IPS-15b (cell line): ENCODE data around the gene ANAPC1.
"Not testable (repeated sequence)": the region's sequence is repeated elsewhere in the genome, so short reads cannot be mapped to it uniquely, and the experiment has no call there.

Experiments used
- H3K27me3 ChIP-seq: one replicate; pipeline ENCODE4 v1.6.1; 2013; ENCODE audit warnings: low read length; ENCODE audit not compliant: control insufficient read depth, insufficient read depth
- H3K36me3 ChIP-seq: one replicate; pipeline ENCODE4 v1.6.1; 2013; ENCODE audit warnings: low read length; ENCODE audit not compliant: control insufficient read depth, insufficient read depth
- H3K4me1 ChIP-seq: one replicate; pipeline ENCODE4 v1.6.1; 2013; ENCODE audit warnings: mild to moderate bottlenecking, low read length; ENCODE audit not compliant: control insufficient read depth, insufficient read depth
- H3K4me3 ChIP-seq: one replicate; pipeline ENCODE4 v1.5.1; 2013; ENCODE audit warnings: low read depth, low read length
- H3K9ac ChIP-seq: one replicate; pipeline ENCODE4 v1.6.1; 2013; ENCODE audit warnings: low read depth, mild to moderate bottlenecking, low read length
- H3K9me3 ChIP-seq: one replicate; pipeline ENCODE4 v1.6.1; 2013; ENCODE audit warnings: mild to moderate bottlenecking, low read length; ENCODE audit not compliant: control insufficient read depth, insufficient read depth

Gene ANAPC1

DNA sequence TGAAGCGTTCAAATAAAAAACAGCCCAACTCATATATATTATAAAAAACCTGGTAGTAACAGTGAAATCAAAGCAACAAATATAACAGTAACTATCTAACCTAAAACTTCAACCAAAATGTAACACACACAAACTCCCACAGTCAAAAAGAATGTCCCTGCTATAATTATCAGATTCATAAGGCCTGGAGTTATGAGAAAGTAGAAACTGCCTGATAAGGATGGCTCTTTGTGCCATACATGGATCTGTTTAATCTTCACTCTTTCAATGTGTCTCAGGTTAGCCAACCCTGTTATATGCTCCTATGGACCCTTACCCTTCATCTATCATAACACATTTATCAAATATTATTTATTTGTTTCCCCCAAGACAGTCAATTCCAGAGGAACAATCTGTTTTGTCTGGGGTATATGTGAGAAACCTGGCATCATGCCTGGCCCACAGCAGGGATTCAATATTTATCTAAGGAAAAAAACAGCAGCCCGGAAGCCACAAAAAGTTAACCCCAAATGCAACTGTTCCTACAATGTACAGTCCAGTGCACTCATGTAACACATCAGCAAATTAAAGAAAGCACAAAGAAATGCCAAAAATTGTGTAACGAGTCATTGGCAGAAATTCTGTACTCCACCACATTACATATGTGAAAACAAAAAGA is 44.2 kb downstream of the ANAPC1 start:
- not testable (repeated sequence) for H3K36me3 ChIP-seq, H3K27me3 ChIP-seq, H3K9me3 ChIP-seq, H3K4me1 ChIP-seq, H3K9ac ChIP-seq, H3K4me3 ChIP-seq

- H3K4me1 ChIP-seq, H3K4me3 ChIP-seq, H3K36me3 ChIP-seq, H3K9me3 ChIP-seq, H3K27me3 ChIP-seq, H3K9ac ChIP-seq: not testable (repeated sequence)
These were observed 45.0 kb downstream of the ANAPC1 start for GRCh38 chr2:111838992-111839391.

DNA sequence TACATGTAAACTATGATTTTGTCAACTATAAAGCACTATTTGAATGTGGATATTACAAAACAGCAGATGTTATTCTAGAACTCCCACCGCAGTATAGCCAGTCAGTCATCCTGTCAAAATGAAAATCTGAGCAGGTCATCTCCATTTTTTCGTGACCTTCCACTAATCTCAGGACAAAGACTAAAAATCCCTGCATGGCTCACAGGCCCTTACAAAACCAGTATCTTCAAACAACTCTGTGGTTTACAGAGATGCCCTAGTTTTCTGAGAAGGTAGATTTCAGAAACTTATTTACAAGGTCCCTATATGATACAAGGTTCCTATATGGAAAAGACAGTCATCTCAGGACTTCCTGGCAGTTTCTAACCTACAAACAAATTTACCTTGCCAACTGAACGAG is 49.8 kb downstream of the ANAPC1 start:
- H3K4me3 ChIP-seq, H3K27me3 ChIP-seq, H3K9ac ChIP-seq, H3K9me3 ChIP-seq, H3K4me1 ChIP-seq: not testable (repeated sequence)
- peaks cover 14% of the 10 kb centered on the region for H3K36me3 ChIP-seq

GRCh38 chr2:111830479-111830878 is 53.5 kb downstream of the ANAPC1 start:
- H3K9me3 ChIP-seq, H3K4me1 ChIP-seq, H3K4me3 ChIP-seq, H3K9ac ChIP-seq, H3K27me3 ChIP-seq: not testable (repeated sequence)
- peaks cover 17% of the 10 kb centered on the region for H3K36me3 ChIP-seq

DNA sequence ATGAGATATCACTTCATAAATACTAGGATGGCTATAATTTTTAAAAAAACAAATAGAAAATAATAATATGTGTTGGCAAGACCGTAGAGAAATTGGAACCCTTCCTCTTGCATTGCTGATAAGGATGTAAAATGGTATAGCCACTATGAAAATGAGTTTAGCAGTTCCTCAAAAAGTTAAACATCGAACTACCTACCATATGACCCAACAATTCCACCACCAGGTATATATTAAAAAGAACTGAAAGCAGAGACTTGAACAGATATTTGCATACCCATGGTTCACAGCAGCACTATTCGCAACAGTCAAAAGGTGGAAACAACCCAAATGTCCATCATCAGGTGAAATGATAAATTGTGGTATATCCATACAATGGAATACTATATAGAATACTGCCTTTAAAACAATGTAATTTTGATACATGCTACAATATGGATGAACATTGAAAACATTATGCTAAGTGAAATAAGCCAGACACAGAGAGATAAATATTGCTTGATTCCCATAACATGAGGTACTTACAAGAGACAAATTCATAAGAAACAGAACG is 55.7 kb downstream of the ANAPC1 start:
- not testable (repeated sequence) for H3K9ac ChIP-seq, H3K4me3 ChIP-seq, H3K27me3 ChIP-seq, H3K4me1 ChIP-seq, H3K9me3 ChIP-seq
- peaks cover 14% of the 10 kb centered on the region for H3K36me3 ChIP-seq

DNA sequence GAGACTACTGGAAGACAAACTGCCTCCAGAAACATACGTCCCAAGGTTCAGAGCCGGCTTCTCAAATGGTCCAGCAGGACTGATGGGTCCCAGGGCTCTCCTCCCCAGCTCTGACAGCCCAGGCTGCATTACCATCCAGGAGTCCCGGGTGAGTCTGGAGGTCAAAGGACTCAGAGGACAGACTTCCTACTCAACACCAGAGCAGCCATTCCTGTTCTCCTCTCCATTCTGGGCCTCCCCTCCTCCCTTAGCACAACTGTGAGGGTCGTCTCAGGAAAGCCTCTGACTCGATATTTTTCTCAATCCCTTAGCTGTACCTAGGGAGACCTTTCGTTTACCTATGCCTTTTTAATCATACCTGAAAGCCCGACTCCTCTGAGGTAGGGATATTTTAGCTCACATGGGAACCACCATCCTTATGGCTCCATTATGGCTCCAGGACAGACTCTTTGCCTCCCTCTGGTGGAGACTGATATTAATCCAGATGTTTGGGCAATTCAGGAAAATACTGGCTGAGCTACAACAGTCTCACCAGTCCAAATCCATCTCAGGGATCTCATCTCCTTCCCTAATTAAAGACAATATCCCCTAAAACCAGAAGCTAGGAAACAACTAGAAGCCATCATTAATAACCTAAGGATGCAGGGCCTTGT is 70.9 kb downstream of the ANAPC1 start:
- not testable (repeated sequence) for H3K27me3 ChIP-seq, H3K4me3 ChIP-seq, H3K9me3 ChIP-seq, H3K9ac ChIP-seq, H3K4me1 ChIP-seq, H3K36me3 ChIP-seq

DNA sequence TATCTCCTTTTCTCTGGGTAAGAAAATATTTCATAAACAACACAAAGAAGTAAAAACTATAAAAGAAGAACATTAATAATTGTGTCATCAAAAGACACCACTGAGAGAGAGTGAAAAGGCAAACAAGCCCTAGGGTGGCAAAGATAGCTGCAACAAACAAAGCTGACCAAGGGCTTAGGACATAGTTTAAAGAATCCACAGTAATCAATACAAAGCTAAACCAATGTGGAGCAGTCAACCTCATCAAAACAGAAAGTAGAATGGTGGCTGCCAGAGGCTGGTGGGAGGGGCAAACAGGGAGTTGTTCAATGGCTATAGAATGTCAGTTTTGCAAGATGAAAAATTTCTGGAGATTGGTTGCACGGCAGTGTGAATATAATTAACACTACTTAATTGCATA is 93.4 kb downstream of the ANAPC1 start:
- not testable (repeated sequence) for H3K9ac ChIP-seq, H3K4me3 ChIP-seq, H3K27me3 ChIP-seq, H3K36me3 ChIP-seq, H3K4me1 ChIP-seq, H3K9me3 ChIP-seq

DNA sequence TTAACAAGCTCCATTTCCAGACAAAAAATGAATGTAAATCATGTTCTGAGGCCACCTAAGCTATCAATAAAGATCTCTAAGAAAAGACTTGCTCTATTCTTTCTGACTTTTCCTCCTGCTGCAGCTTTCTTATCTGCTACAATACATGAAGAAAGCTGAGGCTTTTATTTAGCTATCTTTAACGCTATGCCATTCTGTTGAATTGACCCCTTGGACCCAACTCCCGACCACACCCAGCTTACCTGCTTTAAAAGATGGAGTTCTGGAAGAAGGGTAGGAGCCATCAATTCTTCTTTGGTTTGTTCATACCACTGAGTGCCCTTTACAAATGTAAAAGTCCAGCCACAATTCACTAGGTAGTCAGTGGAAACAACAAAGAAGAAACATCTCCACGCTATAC is 99.9 kb downstream of the ANAPC1 start:
- H3K4me3 ChIP-seq, H3K36me3 ChIP-seq, H3K9ac ChIP-seq: not testable (repeated sequence)

GRCh38 chr2:111782195-111782594 is 101.8 kb downstream of the ANAPC1 start:
- not testable (repeated sequence) for H3K9ac ChIP-seq, H3K36me3 ChIP-seq, H3K4me3 ChIP-seq, H3K9me3 ChIP-seq, H3K27me3 ChIP-seq, H3K4me1 ChIP-seq

More for the DNA sequence above, 99.9 kb downstream of the ANAPC1 start:
- H3K27me3 ChIP-seq, H3K9me3 ChIP-seq, H3K4me1 ChIP-seq: not testable (repeated sequence)

- H3K36me3 ChIP-seq, H3K4me3 ChIP-seq, H3K9ac ChIP-seq, H3K9me3 ChIP-seq, H3K4me1 ChIP-seq, H3K27me3 ChIP-seq: not testable (repeated sequence)
These were observed 102.4 kb downstream of the ANAPC1 start for GRCh38 chr2:111781443-111782094.

DNA sequence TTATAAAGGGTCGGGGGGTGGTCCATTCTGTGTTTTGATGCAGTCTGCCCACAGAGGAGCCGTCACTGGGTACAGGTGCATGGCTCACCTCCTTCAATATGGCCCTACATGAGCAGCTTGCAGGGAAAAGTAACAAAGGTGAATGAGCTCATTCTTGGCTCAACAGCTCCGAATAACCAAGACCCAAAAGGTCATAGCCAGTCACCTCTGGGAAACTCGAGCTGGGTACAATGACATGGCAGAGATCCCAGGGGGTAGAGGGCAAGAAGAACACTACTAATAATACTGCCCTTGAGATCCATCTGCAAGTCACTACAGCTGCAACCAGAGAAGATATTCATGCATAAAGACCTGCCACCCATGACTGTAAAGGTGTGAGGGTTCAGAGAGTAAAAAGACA is 106.8 kb downstream of the ANAPC1 start:
- H3K4me3 ChIP-seq, H3K9ac ChIP-seq: not testable (repeated sequence)

DNA sequence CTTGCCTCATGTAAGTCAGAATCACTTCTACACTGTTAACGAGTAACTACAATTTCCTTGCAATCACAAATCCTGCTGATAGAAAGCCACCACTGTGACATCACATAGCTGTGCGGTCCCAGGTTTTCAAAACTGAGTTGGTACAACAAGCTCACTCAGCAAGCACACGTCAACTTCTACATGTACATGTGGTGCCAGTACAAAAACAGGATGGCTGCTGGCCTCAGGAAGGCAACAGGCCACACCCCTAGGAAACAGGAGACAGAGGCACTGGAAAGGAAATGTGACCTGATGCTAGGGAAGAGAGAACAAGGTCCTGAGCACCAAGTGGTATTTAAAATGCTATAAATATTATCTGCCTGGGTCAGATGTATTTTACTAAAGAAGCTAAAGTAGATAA is 107.7 kb downstream of the ANAPC1 start:
- not testable (repeated sequence) for H3K4me3 ChIP-seq, H3K36me3 ChIP-seq, H3K4me1 ChIP-seq, H3K9ac ChIP-seq, H3K9me3 ChIP-seq, H3K27me3 ChIP-seq

More for the DNA sequence above, 106.8 kb downstream of the ANAPC1 start:
- H3K4me1 ChIP-seq, H3K36me3 ChIP-seq, H3K27me3 ChIP-seq, H3K9me3 ChIP-seq: not testable (repeated sequence)
